ENCODE results near the gene BRD4. TPM values are rescaled to one million over a fixed set of nuclear protein-coding genes. Genes with fewer than 3 reads are reported as not detected.

BRD4 gene
- total and polyA plus RNA-seq, 11 donors = 31.1 to 78.9 (median 61.8) TPM

DNA sequence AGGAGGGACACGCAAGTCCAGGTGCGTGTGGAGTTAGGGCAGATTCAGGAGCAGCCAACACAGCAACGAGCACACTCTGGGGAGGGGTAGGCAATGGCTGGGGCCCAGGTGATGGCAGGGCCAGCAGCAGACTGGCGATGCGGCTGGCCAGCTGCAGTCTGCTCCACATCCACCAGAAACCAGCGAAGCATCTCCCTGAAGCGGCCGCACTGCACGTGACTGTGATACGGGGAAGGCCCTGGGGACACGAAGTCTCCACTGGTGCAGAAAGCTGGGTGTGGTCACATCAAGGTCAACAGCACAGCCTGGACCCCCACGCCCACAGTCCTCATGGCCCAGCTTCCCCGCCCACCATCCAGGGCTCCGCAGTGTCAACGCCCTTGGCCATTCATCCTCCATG, 78.8 kb downstream of the BRD4 start:
- no peak for ATAC-seq

GRCh38 chr19:15253061-15253460, 79.3 kb downstream of the BRD4 start:
- no peak for DNase-seq
- no peak for TF ChIP-seq POLR2A (IDR thresholded peaks at IDR 0.05)
- TF ChIP-seq, protein P1, sequence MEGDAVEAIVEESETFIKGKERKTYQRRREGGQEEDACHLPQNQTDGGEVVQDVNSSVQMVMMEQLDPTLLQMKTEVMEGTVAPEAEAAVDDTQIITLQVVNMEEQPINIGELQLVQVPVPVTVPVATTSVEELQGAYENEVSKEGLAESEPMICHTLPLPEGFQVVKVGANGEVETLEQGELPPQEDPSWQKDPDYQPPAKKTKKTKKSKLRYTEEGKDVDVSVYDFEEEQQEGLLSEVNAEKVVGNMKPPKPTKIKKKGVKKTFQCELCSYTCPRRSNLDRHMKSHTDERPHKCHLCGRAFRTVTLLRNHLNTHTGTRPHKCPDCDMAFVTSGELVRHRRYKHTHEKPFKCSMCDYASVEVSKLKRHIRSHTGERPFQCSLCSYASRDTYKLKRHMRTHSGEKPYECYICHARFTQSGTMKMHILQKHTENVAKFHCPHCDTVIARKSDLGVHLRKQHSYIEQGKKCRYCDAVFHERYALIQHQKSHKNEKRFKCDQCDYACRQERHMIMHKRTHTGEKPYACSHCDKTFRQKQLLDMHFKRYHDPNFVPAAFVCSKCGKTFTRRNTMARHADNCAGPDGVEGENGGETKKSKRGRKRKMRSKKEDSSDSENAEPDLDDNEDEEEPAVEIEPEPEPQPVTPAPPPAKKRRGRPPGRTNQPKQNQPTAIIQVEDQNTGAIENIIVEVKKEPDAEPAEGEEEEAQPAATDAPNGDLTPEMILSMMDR (IDR thresholded peaks at IDR 0.05) = no peak
- Histone ChIP-seq H3K36me3 (peaks cover 8 to 84% (median 59%) of the 10 kb centered on the region in 9 donors), H3K27ac (peak overlapping the region in 11 of 12 donors; percentile 78 to 99 (median 91)), H3K27me3 (no peaks in the 10 kb centered on the region), H3K9me3 (no peaks in the 10 kb centered on the region), H3K4me3 (no peak overlapping the region), H3K4me1 (peaks cover 13 to 63% (median 59%) of the 10 kb centered on the region in 12 donors)
- intact Hi-C loops (cut with DNase I) = loop anchor here (5.0 to 10.0 kb wide), 7 partner anchors 41 to 302 kb away; partner anchors contain the start of gene SYDE1 (in 3 of the 10)
- 73 to 80% (median 76%) methylated on average over 7 of the region's 7 CpGs for WGBS, 4 donors
- ATAC-seq = no peak

More for the DNA sequence above, 78.8 kb downstream of the BRD4 start:
- Histone ChIP-seq H3K27me3 (no peaks in the 10 kb centered on the region), H3K27ac (peak overlapping the region in 11 of 12 donors; percentile 78 to 99 (median 91)), H3K4me1 (peaks cover 10 to 58% (median 54%) of the 10 kb centered on the region in 12 donors), H3K4me3 (no peak overlapping the region), H3K36me3 (peaks cover 8 to 84% (median 64%) of the 10 kb centered on the region in 9 donors), H3K9me3 (no peaks in the 10 kb centered on the region)
- WGBS, 4 donors = 71 to 89% (median 74%) methylated on average over 15 of the region's 15 CpGs
- DNase-seq = peak in 1 of 5 donors; percentile 71
- TF ChIP-seq, protein P1 (IDR thresholded peaks at IDR 0.05) = no peak
- TF ChIP-seq POLR2A (IDR thresholded peaks at IDR 0.05) = no peak
- intact Hi-C loops (cut with DNase I) = loop anchor here (5.0 to 10.0 kb wide), 7 partner anchors 41 to 301 kb away; partner anchors contain the start of gene SYDE1 (in 3 of the 10)

DNA sequence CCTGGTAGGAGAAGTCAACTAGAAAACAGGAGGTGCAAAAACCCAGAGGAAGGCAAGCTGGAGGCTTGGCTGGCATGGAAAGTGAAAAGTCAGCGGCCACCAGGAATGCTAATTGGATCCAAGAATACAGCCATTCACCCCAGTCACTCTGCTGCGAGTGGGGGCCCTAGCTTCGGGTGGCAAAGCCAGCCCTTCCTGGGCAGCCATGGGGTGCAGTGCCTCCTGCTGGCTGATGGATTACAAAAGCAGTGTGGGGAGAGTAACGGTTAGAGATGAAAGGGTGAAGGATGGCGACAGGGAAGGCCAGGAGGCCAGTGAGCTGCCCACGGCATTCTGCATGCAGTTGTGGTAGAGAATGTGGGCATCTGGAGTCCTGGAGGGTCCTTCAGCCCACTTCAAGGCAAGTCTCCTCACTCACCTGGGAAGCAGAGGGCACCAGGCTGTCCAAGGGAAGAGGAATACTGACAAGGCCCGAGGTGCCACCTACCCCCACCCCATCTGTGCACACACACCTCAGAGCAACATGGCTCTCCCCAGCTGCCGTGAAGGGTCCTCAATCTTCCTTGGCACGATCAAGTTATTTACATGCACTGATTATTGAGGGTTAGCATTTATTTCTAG, 79.8 kb downstream of the BRD4 start:
- H3K4me3 ChIP-seq = no peak overlapping the region

More for the DNA sequence above, 79.8 kb downstream of the BRD4 start:
- Histone ChIP-seq H3K27me3 (no peaks in the 10 kb centered on the region), H3K9me3 (no peaks in the 10 kb centered on the region), H3K4me1 (peaks cover 18 to 68% (median 64%) of the 10 kb centered on the region in 12 donors), H3K27ac (peak overlapping the region; percentile 26 to 99 (median 90)), H3K36me3 (peaks cover 8 to 84% (median 56%) of the 10 kb centered on the region in 9 donors)
- intact Hi-C loops (cut with DNase I) = loop anchor here (5.0 to 10.0 kb wide), 7 partner anchors 40 to 302 kb away; partner anchors contain the start of gene SYDE1 (in 3 of the 10)
- ATAC-seq (no peak), DNase-seq (no peak)
- 63 to 70% (median 68%) methylated on average over 9 of the region's 9 CpGs for WGBS, 4 donors
- TF ChIP-seq POLR2A (IDR thresholded peaks at IDR 0.05) = no peak
- TF ChIP-seq, protein P1 (IDR thresholded peaks at IDR 0.05) = peak in 8 of 12 donors; percentile 23 to 45 (median 30)
